IMR-90 (cell line): Measurements from ENCODE around the gene CDH2. TPM values are rescaled to one million over a fixed set of nuclear protein-coding genes. Genes with fewer than 3 reads are reported as not detected.

ENCODE experiments used
- ATAC-seq: fragments of 200-7000 bp; cut with Tn5 transposase; 2 replicates; pipeline ENCODE4 v1.9.1; 2020; ENCODE audit warnings: low read depth, mild to moderate bottlenecking, moderate library complexity
- BruUV-seq: library from RNA; stranded (reverse); fragments of 400-500 nt; replicated peaks from 2 replicates; lab custom pipeline; 2021; lab: Mats Ljungman, UMichigan
- CTCF ChIA-PET: fragments of 300-600 bp; formaldehyde crosslinking; extraction: SDS; loops from one replicate; lab custom pipeline; 2021; ENCODE audit warnings: antibody characterized with exemption; lab: Yijun Ruan, JAX
- POLR2A ChIA-PET: fragments of 300-600 bp; sonication (Branson Sonifier 250); formaldehyde crosslinking; loops from one replicate; lab custom pipeline; 2022; ENCODE audit warnings: antibody characterized with exemption; ENCODE audit not compliant: unreplicated experiment; lab: Charles Lee
- DNase-seq: peaks from one replicate; pipeline ENCODE4 v3.0.0; 2013
- H2AFZ ChIP-seq: replicated peaks from 2 replicates; pipeline ENCODE3; 2013; ENCODE audit warnings: low read length, mild to moderate bottlenecking; ENCODE audit not compliant: poor library complexity
- H2AK5ac ChIP-seq: 2 replicates; pipeline ENCODE4 v1.6.1; 2013; ENCODE audit warnings: low read depth, low read length, inconsistent platforms
- H2AK9ac ChIP-seq: replicated peaks from 2 replicates; pipeline ENCODE3; 2013; ENCODE audit warnings: mild to moderate bottlenecking, low read depth, low read length, moderate library complexity; ENCODE audit not compliant: poor library complexity
- H2BK120ac ChIP-seq: 2 replicates; pipeline ENCODE4 v1.6.1; 2013; ENCODE audit warnings: low read depth, low read length, inconsistent platforms
- H2BK15ac ChIP-seq: 3 replicates; pipeline ENCODE4 v1.6.1; 2013; ENCODE audit warnings: low read depth, low read length, inconsistent platforms
- H2BK20ac ChIP-seq: 2 replicates; pipeline ENCODE4 v1.6.1; 2013; ENCODE audit warnings: low read depth, mild to moderate bottlenecking, inconsistent platforms, low read length, moderate library complexity
- H2BK5ac ChIP-seq: 2 replicates; pipeline ENCODE4 v1.6.1; 2013; ENCODE audit warnings: mild to moderate bottlenecking, low read depth, low read length, inconsistent platforms; ENCODE audit not compliant: poor library complexity, severe bottlenecking
- H3K14ac ChIP-seq: replicated peaks from 2 replicates; pipeline ENCODE4 v1.6.1; 2013; ENCODE audit warnings: low read depth, low read length, inconsistent platforms
- H3K18ac ChIP-seq: 2 replicates; pipeline ENCODE4 v1.6.1; 2013; ENCODE audit warnings: low read depth, low read length, control low read depth
- H3K23ac ChIP-seq: 2 replicates; pipeline ENCODE4 v1.6.1; 2013; ENCODE audit warnings: low read depth, low read length, inconsistent platforms
- H3K27ac ChIP-seq: 2 replicates; pipeline ENCODE4 v1.5.1; 2013; ENCODE audit warnings: mild to moderate bottlenecking, control low read depth, low read length; ENCODE audit not compliant: insufficient read depth
- H3K27me3 ChIP-seq: 2 replicates; pipeline ENCODE4 v1.6.1; 2013; ENCODE audit warnings: low read length; ENCODE audit not compliant: control insufficient read depth, insufficient read depth
- H3K36me3 ChIP-seq: 2 replicates; pipeline ENCODE4 v1.6.1; 2013; ENCODE audit warnings: low read length, mixed read lengths; ENCODE audit not compliant: control insufficient read depth, insufficient read depth
- H3K4ac ChIP-seq: 2 replicates; pipeline ENCODE4 v1.6.1; 2013; ENCODE audit warnings: low read depth, low read length, inconsistent platforms
- H3K4me1 ChIP-seq: 2 replicates; pipeline ENCODE4 v1.6.1; 2013; ENCODE audit warnings: low read length, mixed read lengths; ENCODE audit not compliant: control insufficient read depth, insufficient read depth
- H3K4me2 ChIP-seq: 2 replicates; pipeline ENCODE4 v1.6.1; 2013; ENCODE audit warnings: low read depth, mild to moderate bottlenecking, control low read depth, low read length, moderate library complexity
- H3K4me3 ChIP-seq: 2 replicates; pipeline ENCODE4 v1.5.1; 2013; ENCODE audit warnings: low read depth, mild to moderate bottlenecking, control low read depth, low read length, moderate library complexity; ENCODE audit not compliant: insufficient read depth
- H3K56ac ChIP-seq: 2 replicates; pipeline ENCODE4 v1.6.1; 2013; ENCODE audit warnings: low read length, inconsistent platforms; ENCODE audit not compliant: insufficient read depth; ENCODE audit errors: extremely low read depth
- H3K79me1 ChIP-seq, 2 experiments: 2 replicates each; pipeline ENCODE4 v1.6.1; 2013; ENCODE audit warnings: low read length in 2 of 2, inconsistent platforms in 1 of 2, low read depth in 1 of 2
- H3K9ac ChIP-seq: 2 replicates; pipeline ENCODE4 v1.6.1; 2013; ENCODE audit warnings: low read depth, low read length, control low read depth
- H3K9me1 ChIP-seq: 2 replicates; pipeline ENCODE4 v1.6.1; 2013; ENCODE audit warnings: low read length, inconsistent platforms; ENCODE audit not compliant: insufficient read depth
- H3K9me3 ChIP-seq: 2 replicates; pipeline ENCODE4 v1.6.1; 2013; ENCODE audit warnings: low read length; ENCODE audit not compliant: control insufficient read depth, insufficient read depth
- H4K20me1 ChIP-seq: 2 replicates; pipeline ENCODE4 v1.6.1; 2013; ENCODE audit warnings: low read length, inconsistent platforms; ENCODE audit not compliant: insufficient read depth
- H4K5ac ChIP-seq: 2 replicates; pipeline ENCODE4 v1.6.1; 2013; ENCODE audit warnings: mild to moderate bottlenecking, low read depth, low read length, control low read depth
- H4K8ac ChIP-seq, 2 experiments: 2 replicates each; pipeline ENCODE4 v1.6.1; 2013; ENCODE audit warnings: low read depth in 2 of 2, low read length in 2 of 2, control low read depth in 1 of 2, inconsistent platforms in 1 of 2
- H4K91ac ChIP-seq: 2 replicates; pipeline ENCODE4 v1.6.1; 2013; ENCODE audit warnings: low read depth, low read length, inconsistent platforms; ENCODE audit not compliant: insufficient read depth
- BHLHE40 ChIP-seq: fragments of 150-350 bp; IDR thresholded peaks from 2 replicates; pipeline ENCODE4 v1.6.1; 2016; ENCODE audit warnings: mild to moderate bottlenecking, low read depth, low read length
- MAZ ChIP-seq: IDR thresholded peaks from 2 replicates; pipeline ENCODE4 v1.6.1; 2012; ENCODE audit warnings: low read depth, mild to moderate bottlenecking, low read length, improper control_type of control experiment, moderate library complexity, borderline replicate concordance
- MXI1 ChIP-seq: IDR thresholded peaks from 2 replicates; pipeline ENCODE4 v1.6.1; 2012; ENCODE audit warnings: low read depth, mild to moderate bottlenecking, low read length, moderate library complexity, borderline replicate concordance
- NFE2L2 ChIP-seq: fragments of 150-350 bp; IDR thresholded peaks from 2 replicates; pipeline ENCODE4 v1.6.1; 2016; ENCODE audit warnings: low read depth, mild to moderate bottlenecking, low read length
- RCOR1 ChIP-seq: IDR thresholded peaks from 2 replicates; pipeline ENCODE4 v1.6.1; 2012; ENCODE audit warnings: mild to moderate bottlenecking, low read length, improper control_type of control experiment; ENCODE audit not compliant: insufficient replicate concordance
- SMC3 ChIP-seq: fragments of 150-350 bp; IDR thresholded peaks from 2 replicates; pipeline ENCODE4 v1.6.1; 2016; ENCODE audit warnings: low read depth, mild to moderate bottlenecking, antibody characterized with exemption, low read length, moderate library complexity
- dilution Hi-C: fragments of 300-500 bp; cut with HindIII; formaldehyde crosslinking; loops from one replicate; pipeline ENCODE4 v1.14.3; 2018; ENCODE audit warnings: low sequenced_read_pairs; ENCODE audit not compliant: unreplicated experiment
- in situ Hi-C: fragments of 300-500 bp; cut with MboI; formaldehyde crosslinking; loops from 3 replicates; pipeline ENCODE4 v1.14.3; 2019; ENCODE audit warnings: low sequenced_read_pairs, inconsistent platforms, mixed read lengths
- intact Hi-C: fragments of 100-400 bp; cut with micrococcal nuclease; formaldehyde crosslinking; loops from 2 replicates; pipeline ENCODE4 v1.10.0; 2022
- polyA plus RNA-seq, 3 experiments: library from polyadenylated mRNA; depleted of rRNA; stranded (reverse); fragments of >200 nt; gene quantifications; 2 replicates each; pipeline ENCODE4 v1.2.3, GENCODE V29; 2012; ENCODE audit warnings: low replicate concordance in 1 of 3
- total RNA-seq: library from RNA; depleted of rRNA; stranded (reverse); fragments of >200 nt; gene quantifications from 2 replicates; pipeline ENCODE4 v1.2.3, GENCODE V29; 2012
- TF ChIP-seq, protein P1 (sequence below): conservative IDR thresholded peaks from 2 replicates; pipeline ENCODE4 v1.5.1; 2012; ENCODE audit warnings: mild to moderate bottlenecking, low read depth, low read length, improper control_type of control experiment

The CDH2 gene
- total and polyA plus RNA-seq, 2 of the 4 experiments (the other 2 are of a cell fraction): 55.6 to 111 TPM

DNA sequence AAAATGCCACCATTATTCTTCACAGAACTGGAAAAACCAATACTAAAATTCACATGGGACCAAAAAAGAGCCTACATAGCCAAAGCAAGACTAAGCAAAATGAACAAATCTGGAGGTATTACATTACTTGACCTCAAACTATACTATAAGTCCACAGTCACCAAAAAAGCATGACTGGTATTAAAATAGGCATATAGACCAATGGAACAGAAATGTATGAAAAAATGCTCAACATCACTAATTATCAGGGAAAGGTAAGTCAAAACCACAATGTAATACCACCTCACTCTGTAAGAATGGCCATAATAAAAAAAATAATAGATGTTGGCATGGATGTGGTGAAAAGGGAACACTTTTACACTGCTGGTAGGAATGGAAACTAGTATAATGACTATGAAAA, 158.6 kb downstream of the CDH2 start:
- no peak overlapping the region for H2BK5ac ChIP-seq
- in situ Hi-C loops (loop anchor here (10.0 kb wide), 1 partner anchor 166 kb away; no protein-coding TSS in a partner anchor), intact Hi-C loops (loop anchor here (5.0 to 10.0 kb wide), 3 partner anchors 79 to 414 kb away; no protein-coding TSS in a partner anchor), dilution Hi-C loops (no loop called here)
- no peaks in the 10 kb centered on the region for H4K20me1 ChIP-seq
- H4K8ac ChIP-seq: no peak overlapping the region
- no peaks in the 10 kb centered on the region for H3K9me1 ChIP-seq
- no peaks in the 10 kb centered on the region for H3K36me3 ChIP-seq
- no peak overlapping the region for H2AK5ac ChIP-seq
- H3K9ac ChIP-seq: no peak overlapping the region
- no peaks in the 10 kb centered on the region for H3K27me3 ChIP-seq
- H3K56ac ChIP-seq: no peak overlapping the region
- peaks cover 7 to 8% of the 10 kb centered on the region in 2 experiments for H3K79me1 ChIP-seq
- H3K4me1 ChIP-seq: peaks cover 4% of the 10 kb centered on the region; the same call in 1 of the 2 replicates
- no peak overlapping the region for H3K18ac ChIP-seq
- H3K14ac ChIP-seq: no peak overlapping the region
- no peak overlapping the region for H3K4ac ChIP-seq
- CTCF ChIA-PET: no interaction called here
- POLR2A ChIA-PET: no interaction called here
- no peak overlapping the region for H3K4me2 ChIP-seq
- H3K4me3 ChIP-seq: no peak overlapping the region
- H2AK9ac ChIP-seq: no peak overlapping the region
- H2BK20ac ChIP-seq: no peak overlapping the region
- ATAC-seq: no peak
- H2AFZ ChIP-seq: no peak overlapping the region
- H4K91ac ChIP-seq: no peak overlapping the region
- TF ChIP-seq, protein P1, sequence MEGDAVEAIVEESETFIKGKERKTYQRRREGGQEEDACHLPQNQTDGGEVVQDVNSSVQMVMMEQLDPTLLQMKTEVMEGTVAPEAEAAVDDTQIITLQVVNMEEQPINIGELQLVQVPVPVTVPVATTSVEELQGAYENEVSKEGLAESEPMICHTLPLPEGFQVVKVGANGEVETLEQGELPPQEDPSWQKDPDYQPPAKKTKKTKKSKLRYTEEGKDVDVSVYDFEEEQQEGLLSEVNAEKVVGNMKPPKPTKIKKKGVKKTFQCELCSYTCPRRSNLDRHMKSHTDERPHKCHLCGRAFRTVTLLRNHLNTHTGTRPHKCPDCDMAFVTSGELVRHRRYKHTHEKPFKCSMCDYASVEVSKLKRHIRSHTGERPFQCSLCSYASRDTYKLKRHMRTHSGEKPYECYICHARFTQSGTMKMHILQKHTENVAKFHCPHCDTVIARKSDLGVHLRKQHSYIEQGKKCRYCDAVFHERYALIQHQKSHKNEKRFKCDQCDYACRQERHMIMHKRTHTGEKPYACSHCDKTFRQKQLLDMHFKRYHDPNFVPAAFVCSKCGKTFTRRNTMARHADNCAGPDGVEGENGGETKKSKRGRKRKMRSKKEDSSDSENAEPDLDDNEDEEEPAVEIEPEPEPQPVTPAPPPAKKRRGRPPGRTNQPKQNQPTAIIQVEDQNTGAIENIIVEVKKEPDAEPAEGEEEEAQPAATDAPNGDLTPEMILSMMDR: no peak
- TF ChIP-seq SMC3 (no peak), RCOR1 (no peak), BHLHE40 (no peak), MXI1 (no peak), MAZ (no peak), NFE2L2 (no peak)
- no peak overlapping the region for H4K5ac ChIP-seq
- no peak for DNase-seq
- no TSS peak for BruUV-seq
- no peak overlapping the region for H3K27ac ChIP-seq
- no peak overlapping the region for H2BK120ac ChIP-seq
- H2BK15ac ChIP-seq: no peak overlapping the region
- H3K9me3 ChIP-seq: no peaks in the 10 kb centered on the region
- no peak overlapping the region for H3K23ac ChIP-seq
